ENCODE measurements around the gene GPR27. TPM values are rescaled to one million over a fixed set of nuclear protein-coding genes. Genes with fewer than 3 reads are reported as not detected.

The GPR27 gene
- total RNA-seq, 1 donor: not detected

DNA sequence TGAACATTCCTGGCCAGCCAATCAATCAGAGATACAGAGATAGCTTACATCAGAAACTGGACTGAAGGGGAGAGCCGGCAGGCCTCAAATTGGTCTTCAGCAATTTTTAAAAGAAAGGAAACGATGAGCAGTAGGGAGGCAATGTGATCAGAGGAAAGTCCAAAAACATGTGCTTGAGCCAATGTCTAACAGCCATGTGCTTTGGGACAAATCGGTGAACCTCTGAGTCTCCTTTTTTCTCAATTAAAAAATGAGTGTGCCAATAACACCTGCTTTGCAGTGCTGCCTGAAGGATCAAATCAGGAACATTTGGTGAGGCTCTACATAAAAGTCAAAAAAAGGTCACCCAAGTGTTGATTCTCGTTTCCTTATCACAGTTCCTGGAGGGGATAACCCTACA is 21.0 kb upstream of the GPR27 start:
- TF ChIP-seq, protein P1, sequence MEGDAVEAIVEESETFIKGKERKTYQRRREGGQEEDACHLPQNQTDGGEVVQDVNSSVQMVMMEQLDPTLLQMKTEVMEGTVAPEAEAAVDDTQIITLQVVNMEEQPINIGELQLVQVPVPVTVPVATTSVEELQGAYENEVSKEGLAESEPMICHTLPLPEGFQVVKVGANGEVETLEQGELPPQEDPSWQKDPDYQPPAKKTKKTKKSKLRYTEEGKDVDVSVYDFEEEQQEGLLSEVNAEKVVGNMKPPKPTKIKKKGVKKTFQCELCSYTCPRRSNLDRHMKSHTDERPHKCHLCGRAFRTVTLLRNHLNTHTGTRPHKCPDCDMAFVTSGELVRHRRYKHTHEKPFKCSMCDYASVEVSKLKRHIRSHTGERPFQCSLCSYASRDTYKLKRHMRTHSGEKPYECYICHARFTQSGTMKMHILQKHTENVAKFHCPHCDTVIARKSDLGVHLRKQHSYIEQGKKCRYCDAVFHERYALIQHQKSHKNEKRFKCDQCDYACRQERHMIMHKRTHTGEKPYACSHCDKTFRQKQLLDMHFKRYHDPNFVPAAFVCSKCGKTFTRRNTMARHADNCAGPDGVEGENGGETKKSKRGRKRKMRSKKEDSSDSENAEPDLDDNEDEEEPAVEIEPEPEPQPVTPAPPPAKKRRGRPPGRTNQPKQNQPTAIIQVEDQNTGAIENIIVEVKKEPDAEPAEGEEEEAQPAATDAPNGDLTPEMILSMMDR (IDR thresholded peaks at IDR 0.05; ENCODE audit: insufficient read depth, low read depth, low read length): no peak
- H3K4me3 ChIP-seq (ENCODE audit: low read depth, low read length): no peak overlapping the region
- DNase-seq (ENCODE audit: low read depth): no peak

DNA sequence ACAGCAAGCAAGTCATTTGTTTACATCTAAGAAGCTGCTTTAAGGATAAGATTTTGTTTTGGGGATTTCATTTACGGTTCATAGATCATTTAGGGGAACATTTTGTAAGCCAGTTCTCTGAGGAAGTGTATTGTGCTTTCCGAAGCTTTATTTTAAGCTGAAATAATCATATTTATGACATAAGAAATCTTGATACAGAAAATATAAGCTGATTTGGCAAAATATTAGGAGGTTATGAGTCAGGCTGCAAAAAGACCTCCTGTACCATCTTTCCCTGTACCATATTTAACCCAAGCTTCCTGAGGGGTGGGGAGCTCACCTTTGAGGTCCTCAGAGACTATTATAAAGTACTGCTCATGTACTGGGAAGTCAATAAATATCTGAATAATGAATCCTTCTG is 20.3 kb upstream of the GPR27 start:
- no peak overlapping the region for H3K4me3 ChIP-seq (ENCODE audit: low read depth, low read length)
- no peak for DNase-seq (ENCODE audit: low read depth)
- TF ChIP-seq, protein P1 (IDR thresholded peaks at IDR 0.05; ENCODE audit: insufficient read depth, low read depth, low read length): no peak

DNA sequence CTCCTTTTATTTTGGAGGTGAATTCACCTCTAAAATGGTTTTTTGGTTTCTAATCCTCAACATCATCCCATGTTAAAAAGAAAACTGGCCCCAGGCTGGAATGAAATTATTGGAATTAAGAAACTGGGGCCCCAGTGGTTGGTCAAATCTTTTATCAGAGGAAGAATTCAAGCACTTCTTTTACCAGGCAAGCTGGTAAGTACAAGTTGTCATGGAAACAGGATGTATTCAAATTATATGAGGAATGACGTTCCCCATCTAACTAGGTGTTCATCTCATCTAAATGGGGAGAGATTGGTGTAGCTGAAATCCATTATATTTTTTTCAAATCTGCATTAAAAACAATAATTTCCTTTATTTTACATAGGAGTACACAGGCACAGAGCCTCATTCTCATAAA is 18.8 kb upstream of the GPR27 start:
- no peak for DNase-seq (ENCODE audit: low read depth)
- no peak overlapping the region for H3K4me3 ChIP-seq (ENCODE audit: low read depth, low read length)
- TF ChIP-seq, protein P1 (IDR thresholded peaks at IDR 0.05; ENCODE audit: insufficient read depth, low read depth, low read length): no peak

DNA sequence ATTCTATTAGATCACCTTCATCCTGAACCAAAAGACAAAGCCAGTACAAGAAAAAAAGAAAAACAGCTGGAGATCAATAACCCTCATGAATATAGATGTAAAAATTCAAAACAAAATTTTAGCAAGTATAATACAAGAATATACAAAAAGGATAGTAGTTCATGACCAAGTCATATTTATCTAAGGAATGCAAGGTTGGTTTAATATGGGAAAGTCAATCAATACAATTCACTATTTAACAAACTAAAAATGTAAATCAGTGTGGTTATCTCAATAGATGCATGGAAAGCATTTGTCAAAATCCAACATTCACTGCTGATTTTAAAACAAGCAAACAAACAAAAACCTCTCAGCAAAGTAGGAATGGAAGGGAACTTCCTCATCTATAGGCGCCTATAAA is 11.0 kb upstream of the GPR27 start:
- no peak for DNase-seq (ENCODE audit: low read depth)
- H3K4me3 ChIP-seq (ENCODE audit: low read depth, low read length): no peak overlapping the region
- TF ChIP-seq, protein P1 (IDR thresholded peaks at IDR 0.05; ENCODE audit: insufficient read depth, low read depth, low read length): no peak

DNA sequence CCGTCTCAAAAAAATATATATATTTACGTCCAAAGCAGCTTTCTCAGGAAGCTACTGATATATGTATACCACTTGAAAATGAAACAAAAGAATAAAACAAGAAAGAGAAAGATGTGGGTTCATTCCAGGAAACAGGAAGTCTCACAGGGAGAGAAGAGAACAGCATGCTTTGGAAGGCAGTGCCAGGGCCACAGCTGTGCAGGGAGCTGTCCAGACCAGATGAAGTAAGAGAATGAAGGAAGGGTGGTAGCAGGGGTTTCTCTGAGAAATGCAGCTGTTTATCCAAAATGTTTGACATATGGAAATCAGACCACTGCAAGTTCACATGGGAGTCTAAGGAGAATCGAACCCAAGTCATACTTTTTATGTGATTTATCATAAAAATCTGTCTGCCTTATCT is 8.9 kb upstream of the GPR27 start:
- TF ChIP-seq, protein P1 (IDR thresholded peaks at IDR 0.05; ENCODE audit: insufficient read depth, low read depth, low read length): no peak
- no peak overlapping the region for H3K4me3 ChIP-seq (ENCODE audit: low read depth, low read length)
- DNase-seq (ENCODE audit: low read depth): no peak

DNA sequence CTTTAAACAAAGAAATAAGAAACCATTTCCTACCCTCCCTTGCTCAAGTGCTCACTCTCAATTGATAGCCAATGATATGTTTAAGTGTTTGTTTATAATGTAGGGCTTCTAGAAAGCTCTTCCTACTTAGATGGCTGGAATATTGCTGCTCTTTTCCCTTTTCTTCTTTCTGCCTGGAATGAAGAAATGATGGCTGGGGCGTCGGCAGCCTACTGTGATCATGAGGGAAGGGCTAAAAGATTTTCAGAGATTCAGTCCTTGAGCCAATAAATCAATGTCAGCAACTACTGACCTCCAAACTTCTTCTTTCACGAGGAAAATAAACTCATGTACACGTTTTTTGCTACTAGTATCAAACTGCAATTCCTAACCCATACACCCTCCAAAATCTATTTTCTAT is 2.1 kb upstream of the GPR27 start:
- DNase-seq (ENCODE audit: low read depth): no peak
- TF ChIP-seq, protein P1 (IDR thresholded peaks at IDR 0.05; ENCODE audit: insufficient read depth, low read depth, low read length): no peak

More for the DNA sequence above, 2.1 kb upstream of the GPR27 start:
- H3K4me3 ChIP-seq (ENCODE audit: low read depth, low read length): no peak overlapping the region

All from fibroblast of villous mesenchyme (primary cell).